Inflammatory macrophage treated with lipopolysaccharide for 4 hours (primary cell): ENCODE measurements around the gene HNRNPL.
"Not testable (repeated sequence)": the region's sequence is repeated elsewhere in the genome, so short reads cannot be mapped to it uniquely, and the experiment has no call there.

Source experiments
- DNase-seq: peaks from one replicate; pipeline ENCODE4 v3.0.0-alpha.2; 2020

HNRNPL gene

GRCh38 chr19:38821230-38821825 lies 28.5 kb downstream of the HNRNPL start:
- not testable (repeated sequence) for DNase-seq

DNA sequence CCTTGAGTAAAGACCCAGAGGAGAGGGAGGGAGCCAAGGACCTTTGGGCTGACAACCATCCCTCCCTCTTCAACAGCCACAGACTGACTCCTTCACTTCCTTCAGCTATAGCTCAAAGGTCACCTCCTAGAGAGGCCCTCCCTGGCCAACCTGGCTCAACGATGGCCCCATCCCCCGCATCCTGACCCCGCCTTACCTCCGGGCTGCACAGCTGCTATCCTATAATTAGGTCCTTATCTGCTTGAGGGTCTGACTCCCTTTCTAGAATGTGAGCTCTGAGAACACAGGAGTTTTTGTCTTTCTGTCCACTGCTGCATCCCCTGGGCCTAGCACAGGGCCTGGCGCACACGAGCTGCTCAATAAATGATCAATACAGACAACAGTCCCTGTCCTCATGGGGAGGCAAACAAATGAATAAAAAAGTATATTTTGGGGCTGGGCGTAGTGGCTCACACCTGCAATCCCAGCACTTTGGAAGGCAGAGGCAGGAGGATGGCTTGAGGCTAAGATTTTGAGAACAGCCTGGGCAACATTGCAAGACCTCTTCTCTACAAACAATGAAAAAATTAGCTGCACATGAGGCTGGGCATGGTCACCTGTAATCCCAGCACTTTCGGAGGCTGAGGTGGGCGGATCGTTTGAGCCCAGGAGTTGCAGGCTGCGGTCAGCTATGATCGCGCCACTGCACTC lies 30.4 kb downstream of the HNRNPL start:
- DNase-seq, result no peak

DNA sequence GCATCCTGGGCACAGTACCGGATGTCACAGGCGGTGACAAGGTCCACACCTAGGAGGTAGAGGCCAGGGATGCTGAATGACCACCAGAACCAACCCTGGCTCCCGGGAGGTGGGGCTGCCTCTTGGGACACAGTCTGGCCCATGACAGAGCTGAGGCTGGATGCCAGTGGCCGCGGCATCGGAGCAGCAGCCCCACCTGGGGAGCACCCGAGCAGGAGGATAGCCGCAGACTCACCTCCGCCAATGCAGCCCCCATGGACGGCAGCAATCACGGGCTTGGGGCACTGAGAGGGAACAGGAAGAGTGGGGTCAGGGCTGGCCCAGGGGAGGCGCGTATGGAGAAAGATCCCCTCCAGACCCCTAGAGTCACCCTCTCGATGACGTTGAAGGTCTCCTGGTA lies 32.7 kb downstream of the HNRNPL start:
- no peak for DNase-seq

DNA sequence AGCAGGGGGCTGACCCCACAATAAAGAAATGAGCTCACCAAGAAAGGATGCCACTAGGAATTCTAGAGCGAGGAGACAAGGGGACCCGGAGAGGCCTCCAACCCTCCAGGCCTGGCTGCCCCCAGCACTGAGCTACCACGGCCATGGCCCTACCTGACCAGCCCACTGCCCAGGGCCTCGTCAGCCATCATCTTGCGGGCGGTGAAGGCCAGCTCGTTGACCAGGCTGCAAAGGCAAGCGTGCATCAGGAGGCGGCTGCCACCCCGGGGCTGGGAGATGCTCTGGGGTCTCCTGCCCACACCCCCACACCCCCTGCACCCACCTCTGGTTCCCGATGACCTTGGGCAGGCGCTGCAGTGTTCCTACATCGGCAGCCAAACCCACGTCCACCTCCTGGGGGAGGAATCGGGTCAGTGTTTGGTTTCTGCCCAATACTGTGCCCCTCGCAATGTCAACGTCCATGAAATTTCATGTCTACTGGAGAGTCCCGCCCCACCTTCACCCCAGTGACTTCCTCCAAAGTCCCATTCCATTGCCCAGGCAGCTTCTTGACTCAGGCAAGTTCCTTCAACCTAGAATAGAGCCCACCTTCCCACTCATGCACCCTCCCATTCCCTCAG lies 33.5 kb downstream of the HNRNPL start:
- DNase-seq, result no peak

DNA sequence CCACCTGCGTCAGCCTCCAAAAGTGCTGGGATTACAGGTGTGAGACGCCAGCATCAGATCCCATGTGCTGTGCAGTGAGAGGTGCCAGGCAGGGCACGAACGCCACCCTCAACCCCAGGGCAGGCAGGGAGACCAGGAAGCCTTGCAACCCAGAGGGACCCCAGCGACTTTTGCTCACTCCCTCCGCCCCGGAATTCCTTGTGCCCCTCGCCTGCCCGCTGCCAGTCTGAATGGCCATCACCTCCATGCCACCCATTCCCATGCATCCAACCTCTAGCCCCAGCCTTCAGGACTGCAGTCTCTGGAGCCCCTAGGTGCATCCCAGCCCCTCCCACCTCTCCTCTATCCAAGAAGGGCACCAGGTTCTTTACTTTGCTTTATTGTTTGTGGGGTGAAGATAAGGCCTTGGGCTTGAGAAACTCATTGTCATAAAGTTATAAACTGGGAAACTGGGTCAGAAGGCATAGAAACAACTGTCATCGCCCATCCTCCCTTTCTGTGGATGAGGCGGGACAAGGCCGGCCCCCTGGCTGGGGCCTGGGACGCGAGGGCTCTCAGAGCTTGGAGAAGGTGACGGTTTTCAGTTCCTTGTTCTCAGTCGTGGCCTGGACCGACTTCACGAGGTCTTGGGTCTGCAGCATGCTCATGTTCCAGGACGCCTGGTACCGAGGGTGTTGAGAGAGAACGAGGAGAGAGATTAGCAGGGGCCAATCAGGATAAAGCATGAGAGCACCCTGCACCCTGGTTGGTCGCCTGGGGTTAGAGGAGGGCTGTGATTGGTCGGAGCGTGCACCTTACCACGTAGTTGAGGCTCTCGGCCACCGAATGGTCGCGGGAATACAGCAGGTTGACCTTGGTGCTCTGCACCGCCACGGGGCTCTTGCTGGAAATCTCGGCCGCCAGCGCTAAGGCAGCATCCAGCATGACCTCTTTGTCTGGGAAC lies 34.5 kb downstream of the HNRNPL start:
- DNase-seq, result no peak

DNA sequence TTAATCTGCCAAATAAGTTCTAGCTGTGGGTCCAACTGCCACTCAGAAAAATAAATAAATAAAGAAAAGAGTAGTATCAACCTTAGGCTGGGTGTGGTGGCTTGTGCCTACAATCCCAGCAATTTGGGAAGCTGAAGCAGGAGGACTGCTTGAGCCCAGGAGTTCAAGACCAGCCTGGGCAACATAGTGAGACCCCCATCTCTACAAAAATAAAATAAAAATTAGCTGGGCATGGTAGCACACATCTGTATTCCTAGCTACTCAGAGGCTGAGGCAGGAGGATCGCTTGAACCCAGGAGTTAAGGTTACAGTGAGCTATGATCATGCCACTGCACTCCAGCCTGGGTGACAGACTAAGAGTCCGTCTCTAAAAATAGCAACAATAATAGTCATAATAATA lies 35.9 kb downstream of the HNRNPL start:
- DNase-seq, result not testable (repeated sequence)

DNA sequence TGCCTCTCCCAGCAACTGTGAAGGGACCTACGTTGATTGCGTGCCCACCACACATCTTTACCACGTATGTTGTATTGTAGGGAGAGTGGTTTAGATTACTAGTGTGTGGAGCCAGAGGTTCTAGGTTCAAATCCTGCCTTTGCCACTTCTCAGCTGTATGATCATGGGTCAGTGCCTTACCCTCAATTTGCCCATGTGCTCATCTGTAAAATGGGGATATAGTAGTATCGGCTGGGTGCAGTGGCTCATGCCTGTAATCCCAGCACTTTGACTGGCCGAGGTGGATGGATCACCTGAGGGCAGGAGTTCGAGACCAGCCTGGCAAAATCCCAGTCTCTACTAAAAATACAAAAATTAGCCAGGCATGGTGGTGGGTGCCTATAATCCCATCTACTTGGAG lies 36.5 kb downstream of the HNRNPL start:
- no peak for DNase-seq

GRCh38 chr19:38812841-38813320 lies 36.9 kb downstream of the HNRNPL start, which contains the start of gene LGALS4:
TSS of gene LGALS4 (minus strand) at chr19:38812945. CDS start at chr19:38812886, 59 bp downstream.
- no peak for DNase-seq

- no peak for DNase-seq
Observed at GRCh38 chr19:38812009-38812840, 37.6 kb downstream of the HNRNPL start.

DNA sequence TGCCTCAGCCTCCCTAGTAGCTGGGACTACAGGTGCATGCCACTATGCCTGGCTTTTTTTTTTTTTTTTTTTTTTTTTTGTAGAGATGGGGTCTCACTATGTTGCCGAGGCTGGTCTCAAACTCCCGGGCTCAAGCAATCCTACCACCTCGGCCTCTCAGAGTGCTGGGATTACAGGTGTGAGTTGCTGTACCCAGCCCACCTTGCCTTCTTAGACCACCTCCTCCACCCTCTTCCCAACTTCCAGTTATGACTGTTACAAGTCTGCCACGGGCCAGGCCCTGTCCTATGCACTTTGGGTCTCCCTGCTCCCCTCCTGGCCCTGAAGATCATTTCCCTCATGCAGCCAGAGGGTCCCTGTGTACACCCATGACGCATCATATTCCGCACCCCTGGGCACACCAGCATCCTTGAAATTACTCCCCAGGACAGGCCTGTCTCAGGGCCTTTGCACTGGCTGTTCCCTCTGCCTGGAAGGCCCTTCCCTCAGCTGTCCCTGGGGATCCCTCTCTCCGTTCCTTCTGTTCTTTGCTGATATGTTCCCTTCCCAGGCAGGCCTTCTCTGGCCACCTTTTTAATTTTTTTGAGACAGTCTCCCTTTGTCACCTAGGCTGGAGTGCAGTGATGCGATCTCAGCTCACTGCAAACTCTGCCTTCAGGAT lies 40.1 kb downstream of the HNRNPL start:
- no peak for DNase-seq

GRCh38 chr19:38808741-38809140 lies 41.0 kb downstream of the HNRNPL start:
- DNase-seq, result no peak

GRCh38 chr19:38807374-38808098 lies 42.2 kb downstream of the HNRNPL start:
- DNase-seq, result not testable (repeated sequence)

DNA sequence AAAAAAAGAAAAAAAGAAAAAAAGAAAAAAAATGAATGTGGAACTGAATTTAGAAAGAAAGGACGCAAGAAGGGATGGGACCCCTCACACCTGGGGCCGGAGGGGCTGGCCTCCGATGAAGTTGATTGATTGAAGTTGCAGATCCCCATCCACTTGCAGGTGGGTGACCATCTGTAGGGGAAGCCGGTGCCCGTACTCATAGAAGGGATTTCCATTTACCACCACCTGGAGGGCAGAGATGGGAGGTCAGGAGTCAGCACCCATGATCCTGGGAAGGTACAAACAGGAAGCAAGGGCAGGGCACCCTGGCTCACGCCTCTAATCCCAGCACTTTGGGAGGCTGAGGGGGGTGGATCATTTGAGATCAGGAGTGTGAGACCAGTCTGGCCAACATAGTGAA lies 43.4 kb downstream of the HNRNPL start:
- no peak for DNase-seq

DNA sequence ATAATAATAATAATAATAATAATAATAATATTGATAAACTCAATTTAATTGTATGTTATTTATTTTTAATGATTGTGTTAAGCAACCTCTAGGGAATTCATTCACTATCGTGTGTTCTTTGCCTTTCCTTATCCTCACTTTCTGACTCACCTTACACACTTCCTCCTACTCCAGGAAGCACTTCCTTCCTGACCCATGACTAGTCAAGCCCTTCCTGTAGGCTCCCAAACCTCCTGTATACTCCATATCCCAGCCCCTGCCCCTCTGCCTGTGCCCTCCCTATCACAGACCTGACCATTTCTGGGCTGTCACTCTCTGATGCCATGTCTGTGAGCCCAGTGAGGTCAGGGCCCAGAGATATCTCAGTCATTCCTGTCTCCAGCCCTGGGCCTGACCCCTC lies 44.6 kb downstream of the HNRNPL start:
- no peak for DNase-seq

DNA sequence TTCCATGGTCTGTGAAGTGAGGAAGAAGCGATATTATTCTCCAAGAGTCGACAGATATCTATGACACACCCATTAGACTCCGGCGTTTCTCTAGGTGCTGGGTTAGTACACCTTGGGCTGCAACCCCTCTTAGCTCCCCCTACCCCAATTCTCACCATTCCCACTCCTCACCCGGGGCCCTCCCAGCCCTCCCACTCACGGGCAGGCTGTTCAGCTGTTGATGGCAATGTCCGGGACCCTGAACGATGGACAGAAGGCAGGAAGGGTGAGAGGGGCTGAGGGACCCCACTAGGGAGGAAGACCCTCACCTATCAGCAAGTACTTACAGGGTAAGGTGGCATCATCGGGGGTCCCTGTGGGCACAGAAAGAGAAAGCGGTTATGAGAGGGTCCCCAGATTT lies 46.2 kb downstream of the HNRNPL start:
- no peak for DNase-seq

GRCh38 chr19:38801359-38802095 lies 48.3 kb downstream of the HNRNPL start:
- DNase-seq, result no peak

DNA sequence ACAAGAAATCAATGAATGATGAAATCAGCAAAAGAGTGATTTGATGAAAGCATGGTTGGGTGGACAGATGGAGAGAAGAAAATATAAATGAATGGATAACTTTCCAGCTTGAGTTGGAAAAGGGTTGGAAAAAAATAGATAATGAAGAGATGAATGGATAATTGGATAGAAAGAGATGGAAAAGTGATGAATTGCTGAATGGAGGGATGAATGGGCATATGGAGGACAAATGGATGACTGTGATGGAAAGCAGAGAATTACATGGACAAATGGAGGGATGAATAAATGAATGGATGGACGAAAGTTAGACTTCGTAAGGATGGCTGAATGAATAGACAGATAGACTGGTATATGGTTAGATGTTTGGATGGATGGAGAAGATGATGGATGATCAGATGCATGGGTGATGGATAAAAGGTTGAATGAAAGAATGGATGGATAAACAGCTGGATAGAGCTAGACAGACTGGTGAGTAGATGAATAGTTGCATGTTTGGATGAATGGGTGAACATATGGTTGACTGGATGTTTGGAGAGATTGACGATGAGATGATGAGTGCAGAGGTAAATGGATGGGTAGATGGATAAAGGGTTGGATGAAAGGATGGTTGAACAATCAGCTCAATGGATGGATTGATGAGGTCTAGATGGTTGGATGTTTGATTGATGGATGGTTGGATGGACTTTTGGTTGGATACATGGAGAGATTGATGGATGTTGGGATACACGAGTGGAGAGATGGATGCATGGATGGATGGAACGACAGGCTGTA lies 49.0 kb downstream of the HNRNPL start:
- DNase-seq, result no peak

- DNase-seq, result no peak
Observed at GRCh38 chr19:38799104-38799503, 50.7 kb downstream of the HNRNPL start.

GRCh38 chr19:38797781-38798180 lies 52.0 kb downstream of the HNRNPL start:
- DNase-seq, result not testable (repeated sequence)
